ENCODE data around the gene IRF2BP1.

The IRF2BP1 gene

GRCh38 chr19:45885556-45886426 lies at the start of gene IRF2BP1:
Gene IRF2BP1, minus strand, starts transcription at chr19:45886141. Its CDS starts 367 bp downstream, at chr19:45885774.
- peak; percentile 85 for DNase-seq

- DNase-seq: no peak
These were observed 49.3 kb upstream of the IRF2BP1 start for GRCh38 chr19:45935267-45935666.

GRCh38 chr19:45934551-45935230 lies 48.8 kb upstream of the IRF2BP1 start:
- DNase-seq: no peak

- no peak for DNase-seq
These were observed 47.8 kb upstream of the IRF2BP1 start for GRCh38 chr19:45933759-45934158.

- no peak for DNase-seq
These were observed 45.1 kb upstream of the IRF2BP1 start for GRCh38 chr19:45931055-45931454.

- DNase-seq: no peak
These were observed 43.3 kb upstream of the IRF2BP1 start for GRCh38 chr19:45929247-45929646.

GRCh38 chr19:45927565-45928261 lies 41.8 kb upstream of the IRF2BP1 start:
- DNase-seq: peak; percentile 76

GRCh38 chr19:45924891-45925447 lies 39.0 kb upstream of the IRF2BP1 start:
- DNase-seq: no peak

- DNase-seq: no peak
These were observed 36.3 kb upstream of the IRF2BP1 start for GRCh38 chr19:45922281-45922680.

GRCh38 chr19:45920458-45920857 lies 34.5 kb upstream of the IRF2BP1 start:
- DNase-seq: no peak

GRCh38 chr19:45919678-45920077 lies 33.7 kb upstream of the IRF2BP1 start:
- DNase-seq: no peak

- no peak for DNase-seq
These were observed 32.8 kb upstream of the IRF2BP1 start for GRCh38 chr19:45918721-45919120.

- DNase-seq: no peak
These were observed 31.6 kb upstream of the IRF2BP1 start for GRCh38 chr19:45917421-45918091.

- no peak for DNase-seq
These were observed 28.2 kb upstream of the IRF2BP1 start, which contains the start of gene NANOS2 for GRCh38 chr19:45913874-45914830. Gene NANOS2, minus strand, starts transcription at chr19:45914778. Its CDS starts 85 bp downstream, at chr19:45914693.

- DNase-seq: no peak
These were observed 25.4 kb upstream of the IRF2BP1 start for GRCh38 chr19:45911291-45911690.

GRCh38 chr19:45908956-45909355 lies 23.0 kb upstream of the IRF2BP1 start:
- DNase-seq: no peak

- DNase-seq: no peak
These were observed 20.3 kb upstream of the IRF2BP1 start for GRCh38 chr19:45906221-45906620.

GRCh38 chr19:45905011-45905410 lies 19.1 kb upstream of the IRF2BP1 start:
- DNase-seq: no peak

GRCh38 chr19:45902651-45903625 lies 17.0 kb upstream of the IRF2BP1 start:
- DNase-seq: peak; percentile 99

Measured in activated effector memory CD4-positive, alpha-beta T cell treated with Interleukin-2 at 50 U/mL for 16 hours (primary cell).